HL-60 (cell line): ENCODE measurements around the gene MTREX.
A peak's percentile ranks its signal among the peaks of the same experiment; 100 is the strongest.

Experiments
- DNase-seq, 2 experiments: peaks; one replicate each; pipeline ENCODE4 v3.0.0-alpha.2; 2010 to 2020; ENCODE audit warnings: low read depth in 1 of 2, low spot score in 1 of 2
- H3K27ac ChIP-seq: fragments of 250-450 bp; sonication (Bioruptor Pico); replicated peaks from 2 replicates; pipeline ENCODE4 v1.5.1; 2020; ENCODE audit warnings: mild to moderate bottlenecking, moderate library complexity
- H3K27me3 ChIP-seq: fragments of 250-450 bp; sonication (Bioruptor Pico); 2 replicates; pipeline ENCODE4 v1.5.1; 2021; ENCODE audit warnings: mild to moderate bottlenecking, moderate library complexity; ENCODE audit not compliant: insufficient read depth, poor library complexity, severe bottlenecking
- H3K4me3 ChIP-seq: replicated peaks from 2 replicates; pipeline ENCODE4 v1.5.1; 2011; ENCODE audit warnings: mild to moderate bottlenecking, control low read depth, low read length; ENCODE audit not compliant: insufficient read depth
- CTCF ChIP-seq: IDR thresholded peaks from one replicate; pipeline ENCODE4 v1.5.1; 2011; ENCODE audit warnings: low read length, control low read depth, inconsistent platforms; ENCODE audit not compliant: insufficient read depth
- GABPA ChIP-seq: IDR thresholded peaks from 2 replicates; pipeline ENCODE4 v1.6.1; 2012; ENCODE audit warnings: low read depth
- POLR2AphosphoS5 ChIP-seq: IDR thresholded peaks from 2 replicates; pipeline ENCODE4 v1.6.1; 2012; ENCODE audit warnings: low read depth
- REST ChIP-seq: IDR thresholded peaks from 2 replicates; pipeline ENCODE4 v1.6.1; 2012; ENCODE audit warnings: low read depth; ENCODE audit not compliant: insufficient replicate concordance
- SPI1 ChIP-seq: IDR thresholded peaks from 2 replicates; pipeline ENCODE4 v1.6.1; 2012; ENCODE audit warnings: low read depth, mild to moderate bottlenecking, borderline replicate concordance

MTREX gene

GRCh38 chr5:55438998-55439397, 131.2 kb downstream of the MTREX start:
- H3K27ac ChIP-seq = no peak overlapping the region
- H3K27me3 ChIP-seq = no peaks in the 10 kb centered on the region
- DNase-seq = no peak
- TF ChIP-seq POLR2AphosphoS5 = no peak
- TF ChIP-seq SPI1 = no peak
- no peak for TF ChIP-seq REST
- no peak for TF ChIP-seq CTCF
- TF ChIP-seq GABPA = no peak
- no peak overlapping the region for H3K4me3 ChIP-seq

- DNase-seq = peak in 1 of 2 experiments; percentile 7
- H3K27ac ChIP-seq = 0 out of 2 replicates have a peak overlapping the region, but pooled peaks have one; percentile 27
- no peak overlapping the region for H3K4me3 ChIP-seq
- TF ChIP-seq SPI1 (no peak), CTCF (no peak), REST (no peak), GABPA (no peak), POLR2AphosphoS5 (no peak)
- H3K27me3 ChIP-seq = no peaks in the 10 kb centered on the region
Measured at GRCh38 chr5:55440188-55440646, 132.4 kb downstream of the MTREX start.

- no peak for DNase-seq
- no peaks in the 10 kb centered on the region for H3K27me3 ChIP-seq
- no peak for TF ChIP-seq REST
- no peak for TF ChIP-seq CTCF
- TF ChIP-seq GABPA = no peak
- no peak for TF ChIP-seq SPI1
- no peak for TF ChIP-seq POLR2AphosphoS5
- no peak overlapping the region for H3K4me3 ChIP-seq
- H3K27ac ChIP-seq = no peak overlapping the region
Measured at GRCh38 chr5:55441107-55441771, 133.4 kb downstream of the MTREX start.
